Midbrain (tissue), 1 donor: ENCODE data around the gene IFT43.

Experiments used
- DNase-seq: peaks from one replicate; lab custom pipeline; 2025; lab: John Stamatoyannopoulos, UW

IFT43 gene

DNA sequence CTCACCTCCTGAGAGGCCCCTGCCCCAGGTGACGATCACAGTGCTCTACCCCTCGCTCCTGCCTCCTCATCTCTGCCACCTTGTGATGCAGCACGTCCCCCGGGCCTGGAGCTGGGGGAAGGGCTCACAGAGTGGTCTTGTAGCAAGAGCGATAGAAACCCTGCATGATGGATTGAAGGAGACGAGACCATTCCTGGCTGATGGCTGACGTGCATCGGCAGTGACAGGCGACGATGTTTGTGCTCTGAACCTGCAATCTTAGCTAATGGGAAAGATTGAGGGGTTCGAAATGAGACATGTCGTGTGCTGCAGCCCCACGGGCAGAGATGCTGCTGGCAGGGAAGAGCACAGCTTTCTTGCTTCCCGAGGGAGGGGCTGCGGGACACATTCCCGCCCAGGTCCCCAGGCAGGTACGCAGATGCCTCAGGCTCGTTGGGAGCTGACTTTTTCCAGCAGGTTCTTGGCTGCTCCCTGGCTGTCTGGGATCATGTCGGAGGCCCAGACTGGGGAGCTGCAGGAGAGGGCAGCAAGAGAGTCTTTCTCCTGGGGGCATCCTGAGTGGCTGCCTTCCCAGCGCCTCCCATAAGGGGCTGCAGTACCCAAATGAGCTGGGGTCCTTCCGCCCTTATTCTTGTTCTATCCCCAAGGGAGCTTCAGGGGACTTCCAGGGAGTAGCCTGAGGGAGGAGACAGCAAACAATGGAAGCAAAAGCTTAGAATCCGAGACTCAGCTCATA, 127.5 kb downstream of the IFT43 start:
- DNase-seq, result no peak

DNA sequence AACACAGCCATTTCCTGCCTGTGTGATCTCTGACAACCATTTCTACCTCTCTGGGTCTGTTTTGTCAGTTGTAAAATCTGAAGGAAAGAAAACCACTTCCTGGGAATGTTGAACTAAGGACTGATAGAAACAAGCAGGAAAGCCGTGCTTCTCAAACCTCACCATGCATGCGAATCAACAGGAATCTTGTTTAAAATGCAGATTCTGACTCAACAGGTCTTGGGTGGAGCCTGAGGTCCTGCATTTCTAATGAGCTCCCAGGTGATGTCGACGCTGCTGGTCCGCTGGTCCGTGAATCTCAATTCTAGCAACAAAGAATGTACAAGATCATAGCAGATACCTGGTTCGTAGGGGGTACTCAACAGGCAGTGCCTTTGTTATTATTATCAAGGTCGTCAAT, 128.1 kb downstream of the IFT43 start:
- no peak for DNase-seq

DNA sequence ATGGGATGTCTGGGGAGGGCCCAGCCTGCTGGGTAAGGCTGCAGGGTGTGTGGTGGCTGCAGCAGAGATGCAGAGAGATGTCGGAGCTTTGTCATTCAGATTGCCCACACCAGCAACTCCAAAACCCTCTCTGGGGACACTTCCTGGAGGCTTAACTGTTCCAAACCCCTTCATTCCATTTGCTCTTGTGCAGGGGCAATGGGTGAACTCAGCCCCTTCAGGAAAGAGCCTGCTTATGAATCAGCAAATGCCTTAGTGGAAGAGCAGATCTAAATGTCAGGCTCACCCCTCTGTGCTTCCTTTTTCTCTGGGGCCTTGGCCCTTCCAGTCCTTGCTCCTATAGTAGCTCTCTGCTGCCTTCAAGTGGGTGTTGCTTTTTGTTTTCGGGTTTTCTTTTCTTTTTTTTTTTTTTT, 129.5 kb downstream of the IFT43 start:
- no peak for DNase-seq

DNA sequence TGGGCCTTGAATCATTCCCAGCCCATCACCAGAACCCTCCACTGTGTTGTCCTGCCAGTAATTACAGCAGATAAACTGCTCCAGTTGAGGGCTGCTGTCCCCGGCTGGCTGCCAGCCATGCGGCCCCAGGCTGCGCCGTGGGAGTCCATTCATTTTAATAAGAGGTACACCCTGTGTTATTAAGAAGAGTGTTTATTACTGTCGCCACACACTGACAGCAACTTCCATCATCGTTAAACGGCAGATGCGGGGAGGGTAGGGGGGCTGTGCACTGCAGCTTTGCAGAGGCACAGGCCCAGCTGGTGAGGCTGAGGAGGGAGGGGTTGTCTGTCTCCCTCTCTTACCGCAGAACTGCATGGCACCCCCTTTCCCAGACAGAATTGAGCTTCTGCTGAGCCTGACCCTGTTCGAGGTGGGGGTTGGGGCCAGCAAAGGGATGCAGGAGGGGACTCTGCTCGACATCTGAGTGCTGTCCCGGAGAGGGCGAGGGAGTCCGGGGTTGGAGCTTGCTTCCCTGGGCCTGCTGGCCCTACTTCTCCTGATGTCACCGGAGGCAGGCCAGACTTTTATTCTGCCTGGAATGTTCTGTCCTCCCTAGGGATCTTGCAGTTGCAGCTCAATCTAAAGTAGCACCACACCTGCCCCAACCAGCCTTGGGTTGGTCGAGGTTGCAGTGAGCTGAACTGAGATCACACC, 132.4 kb downstream of the IFT43 start:
- no peak for DNase-seq

DNA sequence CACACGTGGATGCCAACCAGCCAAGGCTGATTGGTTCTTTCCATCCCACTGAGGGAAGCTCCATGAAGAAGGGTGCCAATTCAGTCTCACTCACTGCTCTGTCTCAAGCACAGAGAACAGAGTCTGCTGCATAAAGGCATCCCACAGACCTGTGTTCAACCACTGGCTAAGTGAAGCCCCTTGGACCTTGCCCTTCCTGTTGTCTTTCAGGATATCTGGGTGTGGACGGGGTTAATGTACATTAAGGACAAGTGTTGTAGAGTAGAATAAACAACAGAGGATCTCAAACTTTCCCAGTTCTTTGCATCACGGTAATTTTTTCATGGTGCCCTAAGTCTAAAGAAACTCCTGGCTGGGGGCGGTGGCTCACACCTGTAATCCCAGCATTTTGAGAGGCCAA, 133.0 kb downstream of the IFT43 start:
- no peak for DNase-seq

DNA sequence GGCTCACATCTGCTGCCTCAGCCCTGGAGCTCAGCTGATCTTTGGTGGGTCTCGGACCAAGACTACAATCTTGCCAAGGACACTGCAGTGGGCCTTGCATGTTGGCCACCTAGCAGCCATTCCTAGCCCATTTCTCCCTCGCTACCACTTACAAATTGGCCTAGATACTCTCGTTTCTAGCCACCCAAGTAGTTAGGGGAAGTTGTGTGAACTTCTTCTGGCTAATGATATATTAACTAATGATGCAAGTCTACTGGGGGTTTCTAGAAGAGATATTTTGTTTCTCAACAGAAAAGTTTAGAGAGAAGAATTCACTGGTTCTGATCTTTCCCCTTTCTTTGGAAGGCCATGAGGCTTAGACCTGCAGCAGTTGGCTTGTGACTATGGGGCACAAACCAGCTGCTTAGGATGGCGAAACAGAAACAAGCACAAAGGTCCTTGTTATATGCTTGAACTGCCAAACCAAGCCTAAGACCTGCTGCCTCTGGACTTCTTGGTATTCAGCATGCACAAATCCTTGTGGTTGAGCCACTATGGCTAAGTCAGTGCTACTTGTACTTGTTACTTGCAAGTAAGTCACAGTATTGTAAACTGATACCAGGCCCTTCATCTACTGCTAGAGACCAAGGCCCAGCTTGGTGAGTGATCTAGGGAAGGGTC, 135.7 kb downstream of the IFT43 start:
- DNase-seq, result no peak

DNA sequence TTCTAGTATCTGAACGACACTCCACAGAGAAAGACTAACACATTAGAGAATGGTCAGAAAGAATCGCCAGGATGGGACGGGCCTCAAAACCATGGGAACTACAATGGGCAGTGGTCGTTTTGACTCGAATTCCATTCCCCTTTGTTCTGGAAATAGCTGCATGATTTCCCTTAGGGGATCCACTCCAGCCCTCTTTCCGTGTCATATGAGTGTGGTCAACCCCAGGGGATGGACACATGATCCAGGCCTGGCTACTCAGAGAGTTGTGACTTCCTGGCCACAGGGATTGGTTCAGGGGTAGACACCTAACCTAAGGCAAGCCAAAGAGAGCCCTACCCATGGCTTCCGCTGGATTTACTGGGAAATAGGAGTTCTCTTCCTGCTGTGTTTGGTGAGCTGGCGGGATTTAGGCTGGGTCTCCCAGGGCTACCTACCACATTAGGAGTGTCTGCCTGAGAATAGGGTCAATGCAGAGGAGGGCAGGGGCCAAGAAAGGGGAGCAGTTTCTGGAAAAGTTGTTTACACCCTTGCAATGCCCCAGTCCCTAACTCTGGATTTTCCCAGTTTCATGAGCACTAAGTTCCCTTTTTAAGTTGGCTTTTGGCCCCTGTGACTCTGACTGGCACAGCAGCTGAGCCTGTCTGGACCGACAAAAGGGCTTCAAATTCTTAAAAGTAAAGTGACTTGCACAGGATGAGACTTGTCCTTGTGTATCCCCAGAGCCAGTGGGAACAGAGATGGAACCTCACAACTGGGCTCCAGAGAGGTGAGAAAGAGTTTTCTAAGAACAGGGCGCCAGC, 138.1 kb downstream of the IFT43 start:
- DNase-seq, result no peak

DNA sequence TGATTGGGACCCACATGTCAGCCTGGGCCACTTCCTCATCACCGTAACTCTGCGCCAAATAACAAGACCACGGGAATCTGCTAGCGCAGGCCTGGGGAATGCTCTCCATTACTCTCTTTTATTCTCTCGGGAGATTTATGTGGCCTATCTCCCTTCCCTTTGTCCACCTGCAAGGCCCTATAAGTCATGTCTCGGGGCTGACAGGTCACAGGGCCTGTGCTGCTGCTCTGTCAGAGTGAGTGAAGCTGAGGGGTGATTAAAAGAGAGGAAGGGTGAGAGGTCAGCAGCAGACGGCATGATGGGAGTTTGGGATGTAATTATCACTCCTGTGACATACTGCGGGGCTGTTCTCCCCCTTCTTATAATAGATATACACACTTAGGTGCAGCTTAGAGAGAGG, 139.9 kb downstream of the IFT43 start:
- DNase-seq, result no peak

DNA sequence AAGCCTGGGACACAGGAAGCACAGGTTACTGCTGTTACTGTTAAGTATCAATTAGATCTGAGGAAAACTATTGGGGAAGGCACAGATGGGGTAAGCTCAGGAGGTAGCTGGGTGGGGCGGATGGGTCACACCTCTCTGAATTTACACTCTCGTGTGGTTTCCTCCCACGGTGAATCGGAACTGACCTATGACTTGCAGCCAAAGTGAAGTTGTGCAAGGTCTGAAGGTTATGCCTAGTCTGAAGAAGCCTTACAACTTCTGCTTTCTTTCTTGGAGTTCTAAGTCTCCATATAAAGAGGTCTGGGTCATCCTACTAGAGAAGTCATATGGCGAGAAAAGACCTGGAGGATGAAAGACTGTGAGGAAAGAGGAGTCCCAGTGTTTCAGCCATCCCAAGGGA, 140.5 kb downstream of the IFT43 start:
- no peak for DNase-seq

DNA sequence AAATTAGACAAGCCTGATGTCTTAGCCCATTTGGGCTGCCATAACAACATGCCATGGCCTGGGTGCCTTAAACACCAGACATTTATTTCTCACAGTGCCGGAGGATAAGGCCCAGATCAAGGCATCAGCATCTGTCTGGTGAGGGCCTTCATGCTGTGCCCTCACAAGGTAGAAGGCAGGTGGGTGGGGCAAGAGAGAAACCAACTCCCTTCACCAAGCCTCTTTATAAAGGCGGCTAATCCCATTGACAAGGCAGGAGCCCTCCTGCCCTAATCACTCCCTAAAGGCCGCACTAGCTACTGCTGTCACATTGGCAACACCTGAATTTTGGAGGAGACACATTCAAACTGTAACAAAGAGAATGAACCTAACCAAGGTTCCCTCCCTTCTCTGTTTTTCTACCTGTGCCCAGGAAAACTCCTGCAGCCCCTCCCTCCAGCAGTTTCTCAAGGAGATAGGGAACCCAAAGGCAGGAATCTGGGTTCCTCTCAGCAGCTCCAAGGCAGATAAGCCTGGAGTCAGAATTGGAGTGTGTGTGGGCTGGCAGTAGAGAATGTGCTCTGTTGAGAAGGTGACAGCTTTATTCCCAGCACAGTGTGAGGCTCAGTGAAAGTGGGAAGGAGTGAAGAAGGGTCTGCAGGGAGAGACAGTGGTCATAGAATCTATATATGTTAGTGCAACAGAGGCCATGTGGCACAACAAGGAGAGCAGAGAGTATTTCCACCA, 144.5 kb downstream of the IFT43 start:
- no peak for DNase-seq

DNA sequence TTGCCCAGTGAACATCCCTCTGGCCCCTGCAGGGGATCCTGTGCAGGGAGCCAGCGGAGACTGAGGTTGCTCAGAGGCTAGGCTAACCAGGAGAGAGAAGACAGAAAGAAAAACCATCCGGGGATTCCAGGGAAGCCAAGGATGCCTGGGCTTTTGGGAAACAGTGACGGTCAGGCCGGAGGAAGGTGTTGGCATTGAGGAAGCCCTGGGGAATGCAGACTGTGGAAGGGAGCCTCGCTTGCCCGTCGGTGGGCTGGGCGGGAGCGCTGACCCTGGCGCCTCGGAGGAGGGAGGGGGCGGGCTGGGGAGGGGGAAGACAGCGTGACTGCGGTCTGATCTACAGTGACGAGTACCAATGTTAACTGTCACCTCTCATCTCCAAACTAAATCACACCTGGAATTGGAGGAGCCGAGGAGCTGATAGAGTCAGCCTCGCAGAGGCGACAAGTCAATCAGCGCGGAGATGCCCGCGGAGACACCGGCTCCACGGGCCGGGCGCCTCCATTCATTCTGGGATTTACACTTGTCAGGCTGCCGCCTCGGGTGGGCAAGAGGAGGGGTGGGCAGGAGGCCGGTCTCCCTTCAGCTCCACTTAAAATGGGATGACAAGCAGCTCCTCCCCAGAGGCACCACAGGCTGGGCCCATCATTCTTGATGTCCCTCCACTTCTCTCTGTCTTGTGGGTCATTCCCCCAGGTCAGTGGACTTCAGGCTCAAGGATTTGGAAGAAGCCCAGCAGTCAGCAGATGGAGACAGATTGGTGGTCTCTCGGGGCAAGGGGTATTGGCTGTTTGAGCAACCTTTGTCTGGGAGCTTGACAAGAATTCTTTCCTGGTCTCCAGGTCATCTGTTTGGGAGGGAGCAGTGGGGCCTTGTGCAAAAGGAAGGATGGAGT, 145.8 kb downstream of the IFT43 start:
- no peak for DNase-seq

DNA sequence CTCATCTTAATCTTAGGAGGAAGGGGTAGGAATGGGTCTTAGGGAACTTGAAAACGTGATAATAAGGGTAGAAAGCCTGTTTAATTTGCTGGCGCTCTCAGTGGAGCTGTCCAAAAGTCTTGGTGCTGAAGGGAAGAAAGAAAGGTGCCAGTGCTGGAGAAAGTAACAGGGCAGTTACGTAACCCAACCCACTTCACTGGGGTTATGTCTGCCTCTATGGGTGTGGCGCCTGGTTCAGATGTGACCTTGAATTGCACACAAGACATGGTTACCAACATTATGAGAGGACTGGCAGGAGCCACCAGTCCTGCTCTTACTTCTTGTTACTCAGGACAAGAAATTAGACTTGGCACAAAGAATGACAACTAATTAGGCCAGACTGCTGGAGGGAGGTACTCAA, 147.5 kb downstream of the IFT43 start:
- no peak for DNase-seq
